SK-N-SH (cell line): ENCODE data around the gene TMEM117. TPM values are rescaled to one million over a fixed set of nuclear protein-coding genes. Genes with fewer than 3 reads are reported as not detected.

ENCODE experiments used
- CTCF ChIA-PET: fragments of 300-600, 350-600 bp; formaldehyde crosslinking; extraction: SDS; loops from one replicate; lab custom pipeline; 2021; lab: Yijun Ruan, JAX
- POLR2A ChIA-PET: fragments of 350-600 bp; sonication (Branson Sonifier 250); formaldehyde crosslinking; extraction: SDS; loops from one replicate; lab custom pipeline; 2020; ENCODE audit warnings: antibody characterized with exemption, inconsistent platforms; lab: Yijun Ruan, JAX
- DNase-seq: peaks from one replicate; pipeline ENCODE4 v3.0.0; 2012
- H2AFZ ChIP-seq: fragments of 200-600 bp; sonication (generic); 2 replicates; pipeline ENCODE4 v1.8.1; 2016; ENCODE audit warnings: antibody characterized with exemption, mild to moderate bottlenecking, low read depth
- H3F3A ChIP-seq: fragments of 200-600 bp; sonication (generic); replicated peaks from 2 replicates; pipeline ENCODE3; 2016; ENCODE audit warnings: antibody characterized with exemption, mild to moderate bottlenecking; ENCODE audit not compliant: insufficient read depth
- H3K27ac ChIP-seq, 2 experiments: fragments of 200-500 bp in 1 of 2; fragments of 200-600 bp in 1 of 2; sonication (Bioruptor generic) in 1 of 2; sonication (generic), shearing (Covaris generic) in 1 of 2; 2 replicates each; pipeline versions ENCODE4 v1.5.1 to v1.6.1; 2014 to 2016; ENCODE audit warnings: low read depth in 2 of 2, inconsistent platforms in 1 of 2, low read length in 1 of 2, mild to moderate bottlenecking in 1 of 2, mixed read lengths in 1 of 2
- H3K27me3 ChIP-seq: fragments of 200-600 bp; sonication (generic), shearing (Covaris generic); 2 replicates; pipeline ENCODE4 v1.6.1; 2016; ENCODE audit warnings: mixed run types; ENCODE audit not compliant: insufficient read depth
- H3K36me3 ChIP-seq, 2 experiments: fragments of 200-500 bp in 1 of 2; fragments of 200-600 bp in 1 of 2; sonication (Bioruptor generic) in 1 of 2; sonication (generic) in 1 of 2; replicated peaks in 1 of 2; 2 replicates each; pipeline versions ENCODE3 to v1.5.1; 2014 to 2016; ENCODE audit warnings: low read length in 1 of 2, mild to moderate bottlenecking in 1 of 2; ENCODE audit not compliant: insufficient read depth in 2 of 2, control insufficient read depth in 1 of 2
- H3K4me1 ChIP-seq, 2 experiments: fragments of 200-500 bp in 1 of 2; fragments of 200-600 bp in 1 of 2; sonication (Bioruptor generic) in 1 of 2; sonication (generic), shearing (Covaris generic) in 1 of 2; 2 replicates each; pipeline versions ENCODE4 v1.5.1 to v1.6.1; 2014 to 2016; ENCODE audit warnings: low read depth in 1 of 2, low read length in 1 of 2, mixed run types in 1 of 2; ENCODE audit not compliant: insufficient read depth in 2 of 2, control insufficient read depth in 1 of 2
- H3K4me2 ChIP-seq: fragments of 200-600 bp; sonication (generic), shearing (Covaris generic); 2 replicates; pipeline ENCODE4 v1.6.1; 2017; ENCODE audit warnings: mixed run types
- H3K4me3 ChIP-seq, 2 experiments: fragments of 200-500 bp in 1 of 2; fragments of 200-600 bp in 1 of 2; sonication (Bioruptor generic) in 1 of 2; sonication (generic), shearing (Covaris generic) in 1 of 2; 2 replicates each; pipeline versions ENCODE4 v1.5.1 to v1.8.1; 2014 to 2016; ENCODE audit warnings: low read depth in 2 of 2, inconsistent platforms in 1 of 2, low read length in 1 of 2, mild to moderate bottlenecking in 1 of 2, mixed read lengths in 1 of 2, moderate library complexity in 1 of 2
- H3K79me2 ChIP-seq: fragments of 200-600 bp; sonication (generic); 2 replicates; pipeline ENCODE4 v1.8.1; 2017; ENCODE audit warnings: mild to moderate bottlenecking; ENCODE audit not compliant: insufficient read depth
- H3K9ac ChIP-seq: fragments of 200-600 bp; sonication (generic); 2 replicates; pipeline ENCODE4 v1.6.1; 2017; ENCODE audit warnings: mixed run types
- H3K9me2 ChIP-seq: fragments of 200-600 bp; sonication (generic); 2 replicates; pipeline ENCODE4 v1.6.1; 2017; ENCODE audit warnings: mixed run types
- H3K9me3 ChIP-seq: fragments of 200-600 bp; sonication (generic); 2 replicates; pipeline ENCODE4 v1.6.1; 2017; ENCODE audit warnings: mixed run types, mild to moderate bottlenecking, moderate library complexity
- H4K20me1 ChIP-seq: fragments of 200-600 bp; sonication (generic); 2 replicates; pipeline ENCODE4 v1.6.1; 2017; ENCODE audit warnings: mild to moderate bottlenecking, mixed run types; ENCODE audit not compliant: insufficient read depth
- CHD2 ChIP-seq: fragments of 150-350 bp; IDR thresholded peaks from 2 replicates; pipeline ENCODE4 v1.6.1; 2018; ENCODE audit warnings: low read length; ENCODE audit not compliant: partially characterized antibody
- EZH2phosphoT487 ChIP-seq: fragments of 200-600 bp; sonication (generic); IDR thresholded peaks from 2 replicates; pipeline ENCODE4 v1.6.1; 2017; ENCODE audit warnings: low read depth, mixed run types, mild to moderate bottlenecking, antibody characterized with exemption, moderate library complexity, borderline replicate concordance
- FOXJ3 ChIP-seq: sonication (generic); formaldehyde crosslinking; IDR thresholded peaks from 2 replicates; pipeline ENCODE4 v1.5.1; 2020; ENCODE audit warnings: mild to moderate bottlenecking, missing genetic modification reagents
- MEF2A ChIP-seq: IDR thresholded peaks from 2 replicates; pipeline ENCODE4 v1.4.0; 2012; ENCODE audit warnings: low read depth, borderline replicate concordance
- NFIC ChIP-seq: IDR thresholded peaks from 2 replicates; pipeline ENCODE4 v1.4.0; 2012; ENCODE audit warnings: borderline replicate concordance
- NRF1 ChIP-seq: IDR thresholded peaks from 2 replicates; pipeline ENCODE4 v1.6.1; 2012; ENCODE audit warnings: low read depth, mild to moderate bottlenecking, low read length
- RCOR1 ChIP-seq: fragments of 150-350 bp; IDR thresholded peaks from 2 replicates; pipeline ENCODE4 v1.6.1; 2017; ENCODE audit warnings: antibody characterized with exemption, low read length
- RFX5 ChIP-seq: IDR thresholded peaks from 2 replicates; pipeline ENCODE4 v1.6.1; 2012; ENCODE audit warnings: mild to moderate bottlenecking, improper control_type of control experiment, low read length
- SIN3A ChIP-seq: IDR thresholded peaks from 2 replicates; pipeline ENCODE4 v1.6.1; 2012; ENCODE audit warnings: low read depth, mild to moderate bottlenecking, low read length, moderate library complexity, borderline replicate concordance
- SMC3 ChIP-seq: IDR thresholded peaks from 2 replicates; pipeline ENCODE4 v1.6.1; 2012; ENCODE audit warnings: low read depth, low read length, improper control_type of control experiment
- TCF12 ChIP-seq: IDR thresholded peaks from 2 replicates; pipeline ENCODE4 v1.4.0; 2012
- TEAD4 ChIP-seq: IDR thresholded peaks from 2 replicates; pipeline ENCODE4 v1.4.0; 2012; ENCODE audit warnings: mild to moderate bottlenecking, borderline replicate concordance; ENCODE audit not compliant: insufficient read depth
- YY1 ChIP-seq: IDR thresholded peaks from 2 replicates; pipeline ENCODE4 v1.4.0; 2012; ENCODE audit warnings: low read depth, mild to moderate bottlenecking
- WGBS: methylation state at CpG from one replicate; pipeline ENCODE4 v1.1.6; 2017; ENCODE audit warnings: low lambda C conversion rate; 5-methylcytosine and 5-hydroxymethylcytosine counted together
- polyA plus RNA-seq, 3 experiments: library from polyadenylated mRNA; depleted of rRNA; stranded (reverse); fragments of >200 nt; gene quantifications; 2 replicates each; pipeline ENCODE4 v1.2.3, GENCODE V29; 2012
- TF ChIP-seq, protein P1 (sequence below): IDR thresholded peaks from 2 replicates; pipeline ENCODE4 v1.6.1; 2012; ENCODE audit warnings: mild to moderate bottlenecking, low read depth, low read length, moderate library complexity
- TF ChIP-seq, protein P2 (sequence below): fragments of 200-600 bp; sonication (generic); IDR thresholded peaks from 2 replicates; pipeline ENCODE4 v1.6.1; 2017; ENCODE audit warnings: antibody characterized with exemption, mild to moderate bottlenecking, moderate library complexity
- TF ChIP-seq, protein P3 (sequence below): IDR thresholded peaks from 2 replicates; pipeline ENCODE4 v1.4.0; 2012; ENCODE audit warnings: low read depth, borderline replicate concordance
- TF ChIP-seq, protein P4 (sequence below): fragments of 150-350 bp; IDR thresholded peaks from 2 replicates; pipeline ENCODE4 v1.6.1; 2017; ENCODE audit warnings: antibody characterized with exemption, low read length, low read depth, borderline replicate concordance

The TMEM117 gene
- polyA plus RNA-seq, 1 of the 3 experiments (the other 2 are of a cell fraction) = 0.81 TPM

DNA sequence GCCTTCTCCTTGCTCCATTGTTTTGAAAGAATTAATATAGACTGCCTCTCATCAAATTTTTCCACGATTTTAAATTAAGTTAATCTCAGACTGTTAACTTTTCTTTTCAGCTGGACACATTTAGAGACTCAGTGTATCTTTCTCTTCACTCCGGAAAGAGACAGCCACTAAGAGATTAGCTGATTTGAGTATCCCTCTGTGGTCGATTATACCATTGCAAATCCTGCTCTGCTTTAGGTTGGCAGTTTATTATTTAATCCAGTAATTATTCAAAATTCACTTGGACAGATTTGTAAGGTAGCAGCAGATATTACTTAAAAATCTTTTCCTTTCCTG, 29.2 kb upstream of the TMEM117 start:
- ChIA-PET POLR2A (interaction anchor here (0.8 to 2.5 kb wide), 4 partner anchors 11 to 76 kb away, joined by 3 to 16 read pairs (median 3); partner anchors contain the start of gene TMEM117), CTCF (interaction anchor here (1.4 to 2.7 kb wide), 6 partner anchors 8 to 76 kb away, joined by 5 to 22 read pairs (median 10); no protein-coding TSS in a partner anchor)
- H3K27me3 ChIP-seq = no peaks in the 10 kb centered on the region
- peak overlapping the region; percentile 95 to 98 for H3K27ac ChIP-seq
- H3F3A ChIP-seq = peaks cover 3% of the 10 kb centered on the region
- peaks cover 43% of the 10 kb centered on the region for H3K79me2 ChIP-seq
- peaks cover 25 to 27% of the 10 kb centered on the region in 2 experiments for H3K36me3 ChIP-seq
- peak overlapping the region; percentile 93 for H3K9ac ChIP-seq
- TF ChIP-seq MEF2A = no peak
- no peak for TF ChIP-seq SMC3
- TF ChIP-seq RCOR1 = no peak
- TF ChIP-seq, protein P1, sequence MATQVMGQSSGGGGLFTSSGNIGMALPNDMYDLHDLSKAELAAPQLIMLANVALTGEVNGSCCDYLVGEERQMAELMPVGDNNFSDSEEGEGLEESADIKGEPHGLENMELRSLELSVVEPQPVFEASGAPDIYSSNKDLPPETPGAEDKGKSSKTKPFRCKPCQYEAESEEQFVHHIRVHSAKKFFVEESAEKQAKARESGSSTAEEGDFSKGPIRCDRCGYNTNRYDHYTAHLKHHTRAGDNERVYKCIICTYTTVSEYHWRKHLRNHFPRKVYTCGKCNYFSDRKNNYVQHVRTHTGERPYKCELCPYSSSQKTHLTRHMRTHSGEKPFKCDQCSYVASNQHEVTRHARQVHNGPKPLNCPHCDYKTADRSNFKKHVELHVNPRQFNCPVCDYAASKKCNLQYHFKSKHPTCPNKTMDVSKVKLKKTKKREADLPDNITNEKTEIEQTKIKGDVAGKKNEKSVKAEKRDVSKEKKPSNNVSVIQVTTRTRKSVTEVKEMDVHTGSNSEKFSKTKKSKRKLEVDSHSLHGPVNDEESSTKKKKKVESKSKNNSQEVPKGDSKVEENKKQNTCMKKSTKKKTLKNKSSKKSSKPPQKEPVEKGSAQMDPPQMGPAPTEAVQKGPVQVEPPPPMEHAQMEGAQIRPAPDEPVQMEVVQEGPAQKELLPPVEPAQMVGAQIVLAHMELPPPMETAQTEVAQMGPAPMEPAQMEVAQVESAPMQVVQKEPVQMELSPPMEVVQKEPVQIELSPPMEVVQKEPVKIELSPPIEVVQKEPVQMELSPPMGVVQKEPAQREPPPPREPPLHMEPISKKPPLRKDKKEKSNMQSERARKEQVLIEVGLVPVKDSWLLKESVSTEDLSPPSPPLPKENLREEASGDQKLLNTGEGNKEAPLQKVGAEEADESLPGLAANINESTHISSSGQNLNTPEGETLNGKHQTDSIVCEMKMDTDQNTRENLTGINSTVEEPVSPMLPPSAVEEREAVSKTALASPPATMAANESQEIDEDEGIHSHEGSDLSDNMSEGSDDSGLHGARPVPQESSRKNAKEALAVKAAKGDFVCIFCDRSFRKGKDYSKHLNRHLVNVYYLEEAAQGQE = no peak
- TF ChIP-seq, protein P2, sequence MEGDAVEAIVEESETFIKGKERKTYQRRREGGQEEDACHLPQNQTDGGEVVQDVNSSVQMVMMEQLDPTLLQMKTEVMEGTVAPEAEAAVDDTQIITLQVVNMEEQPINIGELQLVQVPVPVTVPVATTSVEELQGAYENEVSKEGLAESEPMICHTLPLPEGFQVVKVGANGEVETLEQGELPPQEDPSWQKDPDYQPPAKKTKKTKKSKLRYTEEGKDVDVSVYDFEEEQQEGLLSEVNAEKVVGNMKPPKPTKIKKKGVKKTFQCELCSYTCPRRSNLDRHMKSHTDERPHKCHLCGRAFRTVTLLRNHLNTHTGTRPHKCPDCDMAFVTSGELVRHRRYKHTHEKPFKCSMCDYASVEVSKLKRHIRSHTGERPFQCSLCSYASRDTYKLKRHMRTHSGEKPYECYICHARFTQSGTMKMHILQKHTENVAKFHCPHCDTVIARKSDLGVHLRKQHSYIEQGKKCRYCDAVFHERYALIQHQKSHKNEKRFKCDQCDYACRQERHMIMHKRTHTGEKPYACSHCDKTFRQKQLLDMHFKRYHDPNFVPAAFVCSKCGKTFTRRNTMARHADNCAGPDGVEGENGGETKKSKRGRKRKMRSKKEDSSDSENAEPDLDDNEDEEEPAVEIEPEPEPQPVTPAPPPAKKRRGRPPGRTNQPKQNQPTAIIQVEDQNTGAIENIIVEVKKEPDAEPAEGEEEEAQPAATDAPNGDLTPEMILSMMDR = no peak
- no peak for TF ChIP-seq TCF12
- TF ChIP-seq, protein P3, sequence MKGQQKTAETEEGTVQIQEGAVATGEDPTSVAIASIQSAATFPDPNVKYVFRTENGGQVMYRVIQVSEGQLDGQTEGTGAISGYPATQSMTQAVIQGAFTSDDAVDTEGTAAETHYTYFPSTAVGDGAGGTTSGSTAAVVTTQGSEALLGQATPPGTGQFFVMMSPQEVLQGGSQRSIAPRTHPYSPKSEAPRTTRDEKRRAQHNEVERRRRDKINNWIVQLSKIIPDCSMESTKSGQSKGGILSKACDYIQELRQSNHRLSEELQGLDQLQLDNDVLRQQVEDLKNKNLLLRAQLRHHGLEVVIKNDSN = no peak
- TF ChIP-seq SIN3A = no peak
- no peak for TF ChIP-seq TEAD4
- H3K9me2 ChIP-seq = no peaks in the 10 kb centered on the region
- H3K4me3 ChIP-seq = peak overlapping the region; percentile 94 to 96
- peak overlapping the region; percentile 76 for H3K4me2 ChIP-seq
- H2AFZ ChIP-seq = peak overlapping the region; percentile 91
- peaks cover 0 to 11% of the 10 kb centered on the region in 2 experiments; a peak in 2 of 4 replicates for H3K4me1 ChIP-seq
- H3K9me3 ChIP-seq = no peaks in the 10 kb centered on the region
- WGBS = 1% methylated on average over 3 of the region's 3 CpGs
- peaks cover 18% of the 10 kb centered on the region for H4K20me1 ChIP-seq
- peak; percentile 14 for DNase-seq

DNA sequence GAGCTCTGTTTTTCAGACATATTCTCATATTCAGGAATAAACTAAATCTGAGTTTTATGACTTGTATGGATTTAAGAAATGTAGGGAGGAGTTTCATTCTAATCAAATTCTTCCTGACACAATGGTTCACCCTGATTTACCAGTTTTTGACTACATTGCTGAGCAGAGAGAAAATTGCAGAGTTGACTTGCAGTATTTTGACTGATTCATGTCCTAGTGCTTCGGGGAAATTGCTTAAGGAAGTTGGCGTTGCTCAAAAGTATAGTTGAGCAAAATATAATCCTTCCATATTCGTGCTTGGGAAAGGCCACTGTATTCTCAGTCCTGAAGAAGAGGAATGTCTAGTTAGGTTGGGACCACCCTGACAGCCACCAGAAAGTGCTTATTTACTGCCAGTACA, 28.5 kb upstream of the TMEM117 start:
- WGBS = 94% methylated on average over 3 of the region's 3 CpGs
- POLR2A ChIA-PET = interaction anchor here (2.5 kb wide), 1 partner anchor 28 kb away, joined by 16 read pairs; the partner anchor contains the start of gene TMEM117
- Histone ChIP-seq H3K4me1 (peaks cover 0 to 11% of the 10 kb centered on the region in 2 experiments; a peak in 2 of 4 replicates), H3K9ac (no peak overlapping the region), H4K20me1 (peaks cover 18% of the 10 kb centered on the region), H3K9me3 (no peaks in the 10 kb centered on the region), H3K27me3 (no peaks in the 10 kb centered on the region), H3K4me3 (peak overlapping the region in 1 of 2 experiments; percentile 94; a peak in 1 of 4 replicates), H3K79me2 (peaks cover 37% of the 10 kb centered on the region), H2AFZ (peak overlapping the region; percentile 91), H3K4me2 (peak overlapping the region; percentile 76; the same call in 1 of the 2 replicates), H3K27ac (no peak overlapping the region; a peak in 2 of 4 replicates), H3K9me2 (no peaks in the 10 kb centered on the region), H3K36me3 (peaks cover 19 to 20% of the 10 kb centered on the region in 2 experiments), H3F3A (peaks cover 3% of the 10 kb centered on the region)
- DNase-seq = no peak
- TF ChIP-seq TEAD4 (no peak), NFIC (no peak), EZH2phosphoT487 (no peak), NRF1 (no peak), FOXJ3 (no peak), RFX5 (no peak), CHD2 (no peak), YY1 (no peak)
- TF ChIP-seq, protein P4, sequence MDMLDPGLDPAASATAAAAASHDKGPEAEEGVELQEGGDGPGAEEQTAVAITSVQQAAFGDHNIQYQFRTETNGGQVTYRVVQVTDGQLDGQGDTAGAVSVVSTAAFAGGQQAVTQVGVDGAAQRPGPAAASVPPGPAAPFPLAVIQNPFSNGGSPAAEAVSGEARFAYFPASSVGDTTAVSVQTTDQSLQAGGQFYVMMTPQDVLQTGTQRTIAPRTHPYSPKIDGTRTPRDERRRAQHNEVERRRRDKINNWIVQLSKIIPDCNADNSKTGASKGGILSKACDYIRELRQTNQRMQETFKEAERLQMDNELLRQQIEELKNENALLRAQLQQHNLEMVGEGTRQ = no peak
- CTCF ChIA-PET = interaction anchor here (1.1 kb wide), 1 partner anchor 75 kb away, joined by 4 read pairs; no protein-coding TSS in a partner anchor
